Measurements from ENCODE around the gene NCKAP5.
"Not testable (repeated sequence)": the region's sequence is repeated elsewhere in the genome, so short reads cannot be mapped to it uniquely, and the experiment has no call there.

The NCKAP5 gene

GRCh38 chr2:133266041-133266925 lies 302.0 kb downstream of the NCKAP5 start:
- DNase-seq (ENCODE audit: low read depth in 2 of 2), result no peak

- no peak for DNase-seq (ENCODE audit: low read depth in 2 of 2)
These were observed 302.8 kb downstream of the NCKAP5 start for GRCh38 chr2:133265432-133265949.

DNA sequence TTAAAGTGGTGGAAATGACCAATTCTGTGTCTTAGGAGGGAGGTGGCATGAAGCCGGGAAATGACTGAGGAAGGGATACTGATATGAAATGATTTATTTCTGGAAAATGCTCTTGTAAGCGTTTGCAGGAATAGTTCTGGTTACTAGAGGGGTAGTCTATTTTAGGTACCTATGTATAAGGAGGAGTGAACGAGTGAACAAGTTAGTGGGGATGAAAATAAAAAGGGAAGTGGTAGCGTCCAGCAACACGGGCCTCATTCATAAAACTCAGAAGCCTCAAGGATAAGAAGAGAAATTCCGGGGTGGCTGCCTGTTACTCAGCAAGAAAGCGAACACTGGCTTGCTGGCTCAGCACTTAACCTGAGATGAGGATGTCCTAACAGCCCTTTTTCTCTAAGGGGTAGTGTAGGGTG lies 303.3 kb downstream of the NCKAP5 start:
- no peak for DNase-seq (ENCODE audit: low read depth in 2 of 2)

DNA sequence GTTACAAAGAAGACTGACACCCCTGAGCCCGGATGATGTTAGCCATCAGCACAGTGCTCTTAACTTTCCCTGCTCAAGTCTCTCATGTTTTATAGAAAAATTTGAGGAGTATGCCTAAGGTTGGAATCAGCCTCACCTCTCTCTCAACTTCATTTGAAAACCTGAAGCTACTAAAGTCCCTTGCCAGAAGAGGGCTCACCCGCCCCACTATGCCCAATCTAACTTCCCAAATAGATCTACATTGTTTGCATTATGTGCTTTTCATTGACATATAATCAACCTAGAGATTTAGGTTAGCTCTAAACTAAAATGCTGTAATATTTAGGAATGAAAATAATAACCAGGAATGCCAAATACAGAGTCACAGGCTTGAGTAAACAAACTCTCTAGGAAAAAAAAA lies 305.4 kb downstream of the NCKAP5 start:
- no peak for DNase-seq (ENCODE audit: low read depth in 2 of 2)

- no peak for DNase-seq (ENCODE audit: low read depth in 2 of 2)
These were observed 312.9 kb downstream of the NCKAP5 start for GRCh38 chr2:133255360-133255759.

GRCh38 chr2:133253793-133254192 lies 314.5 kb downstream of the NCKAP5 start:
- DNase-seq (ENCODE audit: low read depth in 2 of 2), result no peak

DNA sequence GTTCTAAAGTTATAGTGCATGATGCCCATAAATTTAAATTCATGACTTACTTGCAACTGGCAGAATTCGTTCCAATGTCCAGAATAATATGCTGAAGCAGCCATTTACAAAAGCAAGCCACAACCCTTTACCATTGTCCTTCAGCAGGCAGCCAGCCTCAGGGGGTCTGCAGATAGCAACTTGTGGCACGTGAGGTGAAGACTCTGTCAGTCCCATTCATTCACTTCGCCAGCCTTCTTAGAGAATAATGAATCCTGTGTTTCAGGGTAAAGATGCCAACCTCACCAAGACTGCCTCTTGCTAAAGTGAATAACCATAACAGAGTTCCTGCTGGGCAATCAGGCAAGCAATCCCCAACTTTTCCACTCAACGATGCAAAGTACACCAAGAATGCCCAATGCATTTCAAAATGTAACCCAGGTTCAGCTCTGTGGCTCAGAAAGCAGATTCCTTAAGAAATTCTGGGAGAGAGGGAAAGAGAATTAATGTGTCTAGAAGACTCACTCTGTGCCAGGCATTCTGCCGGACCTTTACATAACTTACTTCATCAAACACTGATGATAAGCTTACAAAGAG lies 315.4 kb downstream of the NCKAP5 start:
- DNase-seq (ENCODE audit: low read depth in 2 of 2), result no peak

- no peak for DNase-seq (ENCODE audit: low read depth in 2 of 2)
These were observed 318.9 kb downstream of the NCKAP5 start for GRCh38 chr2:133249362-133249761.

GRCh38 chr2:133248264-133248663 lies 320.0 kb downstream of the NCKAP5 start:
- no peak for DNase-seq (ENCODE audit: low read depth in 2 of 2)

- DNase-seq (ENCODE audit: low read depth in 2 of 2), result no peak
These were observed 320.6 kb downstream of the NCKAP5 start for GRCh38 chr2:133247631-133248030.

DNA sequence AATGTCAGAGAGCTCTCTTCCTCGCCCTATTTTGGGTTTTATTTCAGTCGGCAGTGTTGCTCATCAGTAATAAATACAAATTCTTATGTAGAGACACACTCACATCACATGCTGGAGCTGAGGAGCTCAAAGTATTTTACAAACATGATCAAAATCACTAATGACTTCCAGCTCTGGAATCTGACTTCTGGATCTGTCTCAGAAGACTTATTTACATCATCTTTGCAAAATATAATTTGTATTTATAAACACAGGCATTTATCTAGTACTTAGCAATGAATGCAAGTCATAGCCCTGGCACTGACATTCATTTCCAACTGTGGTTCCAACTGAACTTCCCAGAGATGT lies 327.1 kb downstream of the NCKAP5 start:
- no peak for DNase-seq (ENCODE audit: low read depth in 2 of 2)

- DNase-seq (ENCODE audit: low read depth in 2 of 2), result no peak
These were observed 327.6 kb downstream of the NCKAP5 start for GRCh38 chr2:133240491-133241223.

GRCh38 chr2:133235968-133236367 lies 332.3 kb downstream of the NCKAP5 start:
- DNase-seq (ENCODE audit: low read depth in 2 of 2), result no peak

GRCh38 chr2:133232556-133232955 lies 335.7 kb downstream of the NCKAP5 start:
- no peak for DNase-seq (ENCODE audit: low read depth in 2 of 2)

DNA sequence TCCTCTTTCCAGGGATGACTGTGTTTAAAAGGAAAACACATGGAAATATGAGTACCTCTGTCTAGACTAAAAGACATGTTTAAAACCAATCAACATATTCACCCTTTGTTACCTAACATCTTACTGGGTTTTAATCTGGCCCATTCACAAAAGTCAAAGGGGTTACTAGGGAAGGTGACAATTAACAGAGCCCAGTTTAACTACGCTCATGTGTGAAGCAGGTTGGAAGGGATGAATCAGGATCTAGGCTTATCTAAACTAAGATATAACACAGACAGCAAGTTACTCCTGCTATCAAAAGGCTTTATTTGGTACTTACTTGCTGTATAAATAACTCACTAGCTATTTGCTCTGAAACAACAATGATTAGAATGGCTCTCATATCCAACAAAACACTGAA lies 337.0 kb downstream of the NCKAP5 start:
- DNase-seq (ENCODE audit: low read depth in 2 of 2), result no peak

GRCh38 chr2:133229974-133230373 lies 338.3 kb downstream of the NCKAP5 start:
- no peak for DNase-seq (ENCODE audit: low read depth in 2 of 2)

GRCh38 chr2:133223226-133223625 lies 345.0 kb downstream of the NCKAP5 start:
- DNase-seq (ENCODE audit: low read depth in 2 of 2), result no peak

DNA sequence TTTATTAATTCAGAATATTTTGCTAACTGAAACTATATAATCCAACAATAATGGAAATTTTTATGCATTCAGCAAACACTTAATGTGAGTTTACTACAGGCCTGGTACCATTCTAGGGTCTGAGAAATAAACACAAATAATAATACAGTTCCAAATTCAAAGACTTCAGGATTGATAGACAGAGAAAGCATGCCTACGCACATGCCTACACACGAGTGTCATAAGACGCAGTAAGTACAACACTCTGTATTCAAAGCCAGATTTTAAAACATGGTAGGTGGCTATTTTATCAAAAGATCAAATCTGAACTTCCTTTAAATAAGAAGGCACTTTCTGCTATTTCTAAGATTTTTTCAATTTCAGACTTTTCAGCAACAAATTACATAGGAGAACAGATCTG lies 346.9 kb downstream of the NCKAP5 start:
- no peak for DNase-seq (ENCODE audit: low read depth in 2 of 2)

GRCh38 chr2:133218204-133218603 lies 350.1 kb downstream of the NCKAP5 start:
- no peak for DNase-seq (ENCODE audit: low read depth in 2 of 2)

GRCh38 chr2:133215477-133215876 lies 352.8 kb downstream of the NCKAP5 start:
- DNase-seq (ENCODE audit: low read depth in 2 of 2), result no peak

DNA sequence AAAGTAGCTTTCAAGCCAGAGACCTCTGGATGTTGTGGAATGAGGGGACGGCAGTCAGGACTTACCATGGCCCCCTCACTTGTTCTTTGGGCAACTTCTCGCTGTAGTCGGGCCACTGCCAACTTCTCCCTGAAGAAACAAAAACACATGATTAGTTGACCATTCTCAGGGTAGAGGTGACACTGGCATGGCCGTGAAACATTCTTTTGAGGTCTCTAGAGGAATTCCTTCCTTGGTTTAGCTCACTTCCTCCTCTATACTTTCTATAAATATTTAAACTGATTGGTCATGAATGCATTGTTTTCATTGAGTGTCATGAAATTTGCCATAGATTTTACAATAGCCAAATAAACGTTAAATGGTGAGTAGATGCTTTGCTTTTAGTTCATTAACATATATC lies 354.6 kb downstream of the NCKAP5 start:
- no peak for DNase-seq (ENCODE audit: low read depth in 2 of 2)

DNA sequence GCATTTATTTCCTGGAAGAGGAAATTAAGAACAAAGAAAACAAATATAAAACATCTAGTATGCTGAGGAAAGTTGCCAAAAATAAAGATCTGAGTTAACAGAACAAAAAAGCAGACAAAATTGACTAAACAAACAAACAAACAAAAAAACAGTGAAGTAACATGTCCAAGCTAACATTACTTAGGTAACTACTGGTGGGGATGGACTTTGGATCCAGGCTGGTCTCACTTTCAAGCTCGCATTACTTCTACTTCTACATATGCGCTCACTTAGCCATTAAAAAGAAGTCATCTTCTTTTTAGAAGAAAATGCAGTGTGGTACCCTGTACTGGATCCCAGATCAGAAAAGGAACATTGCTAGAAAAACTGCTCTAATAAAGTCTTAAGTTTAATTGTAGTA lies 358.9 kb downstream of the NCKAP5 start:
- no peak for DNase-seq (ENCODE audit: low read depth in 2 of 2)

- not testable (repeated sequence) for DNase-seq (ENCODE audit: low read depth in 2 of 2)
These were observed 361.6 kb downstream of the NCKAP5 start for GRCh38 chr2:133206666-133207065.

Data from stimulated activated CD4-positive, alpha-beta T cell treated with anti-CD3 and anti-CD28 coated beads, Interleukin-4, amount 100 ng/mL, for 48 hours (primary cell).